Midbrain (tissue), 1 donor: ENCODE measurements around the gene DENND2C.

Experiments used
- DNase-seq: peaks from one replicate; lab custom pipeline; 2025; lab: John Stamatoyannopoulos, UW

Gene DENND2C

GRCh38 chr1:114669562-114670082, at the start of gene DENND2C:
Gene DENND2C, minus strand, starts transcription at chr1:114670049. Its CDS starts 44,065 bp downstream, at chr1:114625984.
- DNase-seq: no peak

- DNase-seq: no peak
Measured at GRCh38 chr1:114719424-114719787, 49.6 kb upstream of the DENND2C start.

- DNase-seq: no peak
Measured at GRCh38 chr1:114718661-114719423, 49.0 kb upstream of the DENND2C start.

GRCh38 chr1:114716304-114717170, 46.7 kb upstream of the DENND2C start, which contains the start of gene NRAS:
Gene NRAS, minus strand, starts transcription at chr1:114716771. Its CDS starts 611 bp downstream, at chr1:114716160.
- peak; percentile 94 for DNase-seq

- no peak for DNase-seq
Measured at GRCh38 chr1:114715952-114716303, 46.1 kb upstream of the DENND2C start.

- no peak for DNase-seq
Measured at GRCh38 chr1:114712977-114713376, 43.1 kb upstream of the DENND2C start.

- DNase-seq: no peak
Measured at GRCh38 chr1:114710360-114710759, 40.5 kb upstream of the DENND2C start.

- no peak for DNase-seq
Measured at GRCh38 chr1:114707604-114708003, 37.8 kb upstream of the DENND2C start.

GRCh38 chr1:114703242-114703641, 33.4 kb upstream of the DENND2C start:
- no peak for DNase-seq

GRCh38 chr1:114702737-114703136, 32.9 kb upstream of the DENND2C start:
- DNase-seq: no peak

- DNase-seq: no peak
Measured at GRCh38 chr1:114701931-114702330, 32.1 kb upstream of the DENND2C start.

- DNase-seq: no peak
Measured at GRCh38 chr1:114700036-114700600, 30.3 kb upstream of the DENND2C start.

GRCh38 chr1:114696810-114697209, 27.0 kb upstream of the DENND2C start:
- no peak for DNase-seq

GRCh38 chr1:114695430-114696058, 25.7 kb upstream of the DENND2C start, which contains the start of gene AMPD1:
Gene AMPD1, minus strand, starts transcription at chr1:114695546. Its CDS starts 75 bp downstream, at chr1:114695471.
- DNase-seq: no peak

- DNase-seq: no peak
Measured at GRCh38 chr1:114694540-114695310, 24.9 kb upstream of the DENND2C start.

GRCh38 chr1:114692947-114693346, 23.1 kb upstream of the DENND2C start:
- no peak for DNase-seq

GRCh38 chr1:114691061-114691460, 21.2 kb upstream of the DENND2C start:
- no peak for DNase-seq

- no peak for DNase-seq
Measured at GRCh38 chr1:114690148-114690547, 20.3 kb upstream of the DENND2C start.

GRCh38 chr1:114688526-114688925, 18.7 kb upstream of the DENND2C start:
- no peak for DNase-seq

- DNase-seq: no peak
Measured at GRCh38 chr1:114685851-114686250, 16.0 kb upstream of the DENND2C start.

GRCh38 chr1:114677691-114678090, 7.8 kb upstream of the DENND2C start:
- no peak for DNase-seq
